Prostate gland (tissue), 2 donors: ENCODE results near the gene CCSER2. TPM values are rescaled to one million over a fixed set of nuclear protein-coding genes. Genes with fewer than 3 reads are reported as not detected.
A peak's percentile ranks its signal among the peaks of the same experiment; 100 is the strongest.

ENCODE experiments used
- DNase-seq: peaks from one replicate; pipeline ENCODE4 v3.0.0-alpha.2; 2019; ENCODE audit warnings: low spot score
- H3K27ac ChIP-seq, 2 donors: fragments of 200-600 bp; sonication (generic); 2 replicates each; pipeline ENCODE4 v1.5.1; 2017 to 2019
- H3K27me3 ChIP-seq: fragments of 200-600 bp; sonication (generic); replicated peaks from 2 replicates; pipeline ENCODE4 v1.5.1; 2019; ENCODE audit not compliant: insufficient read depth
- H3K36me3 ChIP-seq, 2 donors: fragments of 200-600 bp; sonication (generic); 1 replicate in 1 of 2; 2 replicates in 1 of 2; pipeline versions ENCODE4 v1.5.1 to v1.8.1; 2017 to 2019
- H3K4me1 ChIP-seq: fragments of 200-600 bp; sonication (generic); replicated peaks from 2 replicates; pipeline ENCODE4 v1.5.1; 2019
- H3K4me3 ChIP-seq, 2 donors: fragments of 200-600 bp; sonication (generic); 2 replicates each; pipeline ENCODE4 v1.5.1; 2017 to 2019
- H3K9me3 ChIP-seq: fragments of 200-600 bp; sonication (generic); 2 replicates; pipeline ENCODE4 v1.5.1; 2017
- POLR2A ChIP-seq: fragments of 450-650 bp; IDR thresholded peaks from one replicate; pipeline ENCODE4 v1.6.1; 2016; ENCODE audit warnings: antibody characterized with exemption, mild to moderate bottlenecking
- POLR2AphosphoS5 ChIP-seq: sonication (generic); formaldehyde crosslinking; IDR thresholded peaks from one replicate; pipeline ENCODE4 v1.6.1; 2017; ENCODE audit warnings: antibody characterized with exemption
- WGBS: methylation state at CpG from one replicate; pipeline ENCODE4 v1.1.5; 2018; 5-methylcytosine and 5-hydroxymethylcytosine counted together
- intact Hi-C: fragments of 100-400 bp; cut with DNase I; formaldehyde crosslinking; loops from one replicate; pipeline ENCODE4 v1.14.2; 2022
- total RNA-seq, 2 donors: library from RNA; depleted of rRNA; stranded (reverse); fragments of >200 nt; gene quantifications; one replicate each; pipeline ENCODE4 v1.1.0, GENCODE V29; 2016
- TF ChIP-seq, protein P1 (sequence below), 4 experiments: fragments of 200-600 bp in 2 of 4; fragments of 450-650 bp in 2 of 4; sonication (generic) in 2 of 4; IDR thresholded peaks; 1 replicate in 3 of 4; 2 replicates in 1 of 4; pipeline ENCODE4 v1.5.1; 2016 to 2019; ENCODE audit warnings: antibody characterized with exemption in 4 of 4, mild to moderate bottlenecking in 2 of 4, moderate library complexity in 2 of 4

CCSER2 gene
- total RNA-seq, 2 donors from 2014 or later = 30.4 to 53.6 TPM

- Histone ChIP-seq H3K27me3 (no peaks in the 10 kb centered on the region), H3K4me1 (no peaks in the 10 kb centered on the region), H3K27ac (no peak overlapping the region), H3K9me3 (no peaks in the 10 kb centered on the region), H3K36me3 (no peaks in the 10 kb centered on the region), H3K4me3 (no peak overlapping the region)
- no peak for DNase-seq
- no peak for TF ChIP-seq POLR2AphosphoS5
- TF ChIP-seq, protein P1, sequence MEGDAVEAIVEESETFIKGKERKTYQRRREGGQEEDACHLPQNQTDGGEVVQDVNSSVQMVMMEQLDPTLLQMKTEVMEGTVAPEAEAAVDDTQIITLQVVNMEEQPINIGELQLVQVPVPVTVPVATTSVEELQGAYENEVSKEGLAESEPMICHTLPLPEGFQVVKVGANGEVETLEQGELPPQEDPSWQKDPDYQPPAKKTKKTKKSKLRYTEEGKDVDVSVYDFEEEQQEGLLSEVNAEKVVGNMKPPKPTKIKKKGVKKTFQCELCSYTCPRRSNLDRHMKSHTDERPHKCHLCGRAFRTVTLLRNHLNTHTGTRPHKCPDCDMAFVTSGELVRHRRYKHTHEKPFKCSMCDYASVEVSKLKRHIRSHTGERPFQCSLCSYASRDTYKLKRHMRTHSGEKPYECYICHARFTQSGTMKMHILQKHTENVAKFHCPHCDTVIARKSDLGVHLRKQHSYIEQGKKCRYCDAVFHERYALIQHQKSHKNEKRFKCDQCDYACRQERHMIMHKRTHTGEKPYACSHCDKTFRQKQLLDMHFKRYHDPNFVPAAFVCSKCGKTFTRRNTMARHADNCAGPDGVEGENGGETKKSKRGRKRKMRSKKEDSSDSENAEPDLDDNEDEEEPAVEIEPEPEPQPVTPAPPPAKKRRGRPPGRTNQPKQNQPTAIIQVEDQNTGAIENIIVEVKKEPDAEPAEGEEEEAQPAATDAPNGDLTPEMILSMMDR (IDR thresholded peaks at IDR 0.05) = no peak
- TF ChIP-seq POLR2A = no peak
- WGBS = 92% methylated on average over 4 of the region's 4 CpGs
- intact Hi-C loops = loop anchor here (10.0 kb wide), 1 partner anchor 1269 kb away; no protein-coding TSS in a partner anchor
Measured at GRCh38 chr10:84366041-84366440, 37.7 kb downstream of the CCSER2 start.

GRCh38 chr10:84367256-84367655 lies 38.9 kb downstream of the CCSER2 start:
- TF ChIP-seq POLR2AphosphoS5 (no peak), POLR2A (no peak)
- TF ChIP-seq, protein P1 (IDR thresholded peaks at IDR 0.05) = no peak
- no peak for DNase-seq
- no peaks in the 10 kb centered on the region for H3K36me3 ChIP-seq
- no peaks in the 10 kb centered on the region for H3K4me1 ChIP-seq
- WGBS = 94% methylated on average over 6 of the region's 6 CpGs
- intact Hi-C loops = loop anchor here (10.0 kb wide), 1 partner anchor 1268 kb away; no protein-coding TSS in a partner anchor
- H3K27me3 ChIP-seq = no peaks in the 10 kb centered on the region
- no peaks in the 10 kb centered on the region for H3K9me3 ChIP-seq
- H3K4me3 ChIP-seq = no peak overlapping the region
- no peak overlapping the region for H3K27ac ChIP-seq

DNA sequence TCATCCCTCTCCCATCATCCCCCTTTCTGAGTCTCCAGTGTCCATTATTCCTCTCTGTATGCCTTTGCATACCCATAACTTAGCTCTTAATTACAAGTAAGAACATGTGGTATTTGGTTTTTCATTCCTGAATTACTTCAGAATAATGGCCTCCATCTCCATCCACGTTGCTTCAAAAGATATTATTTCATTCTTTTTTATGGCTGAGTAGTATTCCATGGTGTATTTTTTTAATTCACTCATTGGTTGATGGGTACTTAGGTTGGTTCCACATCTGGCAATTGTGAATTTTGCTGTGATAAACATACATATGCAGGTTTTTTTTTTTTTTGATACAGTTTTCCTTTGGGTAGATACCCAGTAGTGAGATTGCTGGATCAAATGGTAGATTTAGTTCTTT lies 40.4 kb downstream of the CCSER2 start:
- intact Hi-C loops = loop anchor here (10.0 kb wide), 1 partner anchor 1266 kb away; no protein-coding TSS in a partner anchor

DNA sequence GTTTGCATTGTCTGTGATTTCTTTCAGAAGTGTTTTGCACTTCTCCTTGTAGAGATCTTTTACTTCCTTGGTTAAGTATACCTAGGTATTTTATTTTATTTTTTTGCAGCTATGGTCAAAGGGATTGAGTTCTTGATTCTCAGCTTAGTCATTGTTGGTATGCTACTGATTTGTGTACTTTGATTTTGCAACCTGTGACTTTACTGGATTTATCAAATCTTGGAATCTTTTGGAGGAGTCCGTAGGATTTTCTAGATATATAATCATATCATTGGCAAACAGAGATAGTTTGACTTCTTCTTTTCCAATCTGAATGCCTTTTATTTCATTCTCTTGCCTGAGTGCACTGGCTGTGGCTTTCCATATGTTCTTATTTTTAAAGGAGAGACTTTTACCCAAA lies 41.9 kb downstream of the CCSER2 start:
- TF ChIP-seq POLR2A (no peak), POLR2AphosphoS5 (peak; percentile 8)
- Histone ChIP-seq H3K27ac (no peak overlapping the region), H3K4me3 (no peak overlapping the region), H3K9me3 (no peaks in the 10 kb centered on the region), H3K27me3 (no peaks in the 10 kb centered on the region), H3K4me1 (no peaks in the 10 kb centered on the region), H3K36me3 (no peaks in the 10 kb centered on the region)
- intact Hi-C loops = no loop called here
- no peak for DNase-seq
- 35% methylated on average over 1 of the region's 1 CpG for WGBS

More for the DNA sequence above, 40.4 kb downstream of the CCSER2 start:
- Histone ChIP-seq H3K27ac (no peak overlapping the region), H3K27me3 (no peaks in the 10 kb centered on the region), H3K9me3 (no peaks in the 10 kb centered on the region), H3K4me1 (no peaks in the 10 kb centered on the region), H3K36me3 (no peaks in the 10 kb centered on the region), H3K4me3 (no peak overlapping the region)
- no peak for DNase-seq
- 74% methylated on average over 1 of the region's 1 CpG for WGBS
- TF ChIP-seq POLR2A (no peak), POLR2AphosphoS5 (no peak)
- TF ChIP-seq, protein P1 (IDR thresholded peaks at IDR 0.05) = no peak

- WGBS = 88% methylated on average over 2 of the region's 2 CpGs
Measured at GRCh38 chr10:84371944-84372343, 43.6 kb downstream of the CCSER2 start.

More at GRCh38 chr10:84371944-84372343, 43.6 kb downstream of the CCSER2 start:
- Histone ChIP-seq H3K4me3 (no peak overlapping the region), H3K9me3 (no peaks in the 10 kb centered on the region), H3K4me1 (no peaks in the 10 kb centered on the region), H3K36me3 (no peaks in the 10 kb centered on the region), H3K27ac (no peak overlapping the region), H3K27me3 (no peaks in the 10 kb centered on the region)
- no peak for DNase-seq
- TF ChIP-seq POLR2A = no peak
- TF ChIP-seq, protein P1 (IDR thresholded peaks at IDR 0.05) = no peak
- no peak for TF ChIP-seq POLR2AphosphoS5
- intact Hi-C loops = no loop called here
